Neuronal stem cell (in vitro differentiated cells): ENCODE results near the gene CRYBA2.

ENCODE experiments used
- DNase-seq: peaks from one replicate; pipeline ENCODE4 v3.0.0-alpha.2; 2013; ENCODE audit warnings: low spot score
- H2AFZ ChIP-seq: one replicate; pipeline ENCODE4 v1.6.1; 2013; ENCODE audit warnings: mild to moderate bottlenecking, low read length, inconsistent platforms
- H2AK5ac ChIP-seq: 2 replicates; pipeline ENCODE4 v1.6.1; 2013; ENCODE audit warnings: low read depth, mild to moderate bottlenecking, inconsistent platforms, low read length, moderate library complexity, mixed read lengths
- H2BK120ac ChIP-seq: 2 replicates; pipeline ENCODE4 v1.6.1; 2013; ENCODE audit warnings: low read depth, mild to moderate bottlenecking, inconsistent platforms, low read length, moderate library complexity, mixed read lengths
- H2BK12ac ChIP-seq: one replicate; pipeline ENCODE4 v1.6.1; 2013; ENCODE audit warnings: low read length, inconsistent platforms
- H2BK15ac ChIP-seq: 2 replicates; pipeline ENCODE4 v1.6.1; 2013; ENCODE audit warnings: mild to moderate bottlenecking, low read length, inconsistent platforms, mixed read lengths
- H2BK5ac ChIP-seq: one replicate; pipeline ENCODE4 v1.6.1; 2013; ENCODE audit warnings: inconsistent platforms, mild to moderate bottlenecking, low read length, moderate library complexity
- H3K14ac ChIP-seq: one replicate; pipeline ENCODE4 v1.6.1; 2013; ENCODE audit warnings: low read length, inconsistent platforms
- H3K18ac ChIP-seq: 2 replicates; pipeline ENCODE4 v1.6.1; 2013; ENCODE audit warnings: low read length, inconsistent platforms
- H3K23ac ChIP-seq: 2 replicates; pipeline ENCODE4 v1.6.1; 2013; ENCODE audit warnings: low read depth, mild to moderate bottlenecking, mixed read lengths, low read length, inconsistent platforms; ENCODE audit not compliant: poor library complexity
- H3K27ac ChIP-seq: replicated peaks from 3 replicates; pipeline ENCODE4 v1.5.1; 2013; ENCODE audit warnings: low read length, inconsistent platforms
- H3K27me3 ChIP-seq, 3 experiments: 2 replicates each; pipeline ENCODE4 v1.6.1; 2013; ENCODE audit warnings: low read length in 3 of 3, mild to moderate bottlenecking in 2 of 3, inconsistent platforms in 1 of 3, low read depth in 1 of 3, mixed read lengths in 1 of 3, moderate library complexity in 1 of 3; ENCODE audit not compliant: control insufficient read depth in 3 of 3, insufficient read depth in 3 of 3
- H3K36me3 ChIP-seq, 2 donors: replicated peaks in 1 of 2; 2 replicates each; pipeline ENCODE4 v1.6.1; 2013; ENCODE audit warnings: low read length in 2 of 2; ENCODE audit not compliant: control insufficient read depth in 2 of 2, insufficient read depth in 2 of 2
- H3K4ac ChIP-seq: 2 replicates; pipeline ENCODE4 v1.6.1; 2013; ENCODE audit warnings: inconsistent platforms, mild to moderate bottlenecking, low read length, moderate library complexity
- H3K4me1 ChIP-seq, 2 donors: 1 replicate in 1 of 2; 2 replicates in 1 of 2; pipeline ENCODE4 v1.6.1; 2013; ENCODE audit warnings: low read length in 2 of 2, low read depth in 1 of 2; ENCODE audit not compliant: control insufficient read depth in 2 of 2, insufficient read depth in 1 of 2
- H3K4me2 ChIP-seq: one replicate; pipeline ENCODE4 v1.6.1; 2013; ENCODE audit warnings: mild to moderate bottlenecking, low read length, inconsistent platforms; ENCODE audit not compliant: insufficient read depth, poor library complexity, severe bottlenecking
- H3K4me3 ChIP-seq, 2 donors: 2 replicates each; pipeline ENCODE4 v1.5.1; 2013; ENCODE audit warnings: low read length in 2 of 2, mild to moderate bottlenecking in 2 of 2, inconsistent platforms in 1 of 2, moderate library complexity in 1 of 2
- H3K79me1 ChIP-seq: one replicate; pipeline ENCODE4 v1.6.1; 2013; ENCODE audit warnings: low read depth, mild to moderate bottlenecking, inconsistent platforms, low read length, moderate library complexity
- H3K9ac ChIP-seq: one replicate; pipeline ENCODE4 v1.6.1; 2013; ENCODE audit warnings: mild to moderate bottlenecking, low read depth, low read length, inconsistent platforms; ENCODE audit not compliant: poor library complexity
- H3K9me3 ChIP-seq, 2 donors: replicated peaks in 1 of 2; 2 replicates each; pipeline versions ENCODE3 to v1.6.1; 2013; ENCODE audit warnings: low read length in 2 of 2, mild to moderate bottlenecking in 2 of 2, inconsistent platforms in 1 of 2, low read depth in 1 of 2, mixed read lengths in 1 of 2, moderate library complexity in 1 of 2; ENCODE audit not compliant: control insufficient read depth in 2 of 2, insufficient read depth in 1 of 2
- H4K8ac ChIP-seq: one replicate; pipeline ENCODE4 v1.6.1; 2013; ENCODE audit warnings: low read depth, mild to moderate bottlenecking, inconsistent platforms, low read length, moderate library complexity
- H4K91ac ChIP-seq: one replicate; pipeline ENCODE4 v1.6.1; 2013; ENCODE audit warnings: low read length, low read depth, mild to moderate bottlenecking, inconsistent platforms; ENCODE audit not compliant: poor library complexity
- WGBS, 2 donors: extraction: QIAGEN DNeasy Blood & Tissue Kit; methylation state at CpG; one replicate each; pipeline ENCODE4 v1.1.7; 2013; ENCODE audit warnings: missing lambda C conversion rate in 2 of 2, mixed read lengths in 1 of 2; ENCODE audit not compliant: insufficient read length in 2 of 2, insufficient replicate concordance in 1 of 2; ENCODE audit errors: extremely low coverage in 2 of 2; 5-methylcytosine and 5-hydroxymethylcytosine counted together

Gene CRYBA2

DNA sequence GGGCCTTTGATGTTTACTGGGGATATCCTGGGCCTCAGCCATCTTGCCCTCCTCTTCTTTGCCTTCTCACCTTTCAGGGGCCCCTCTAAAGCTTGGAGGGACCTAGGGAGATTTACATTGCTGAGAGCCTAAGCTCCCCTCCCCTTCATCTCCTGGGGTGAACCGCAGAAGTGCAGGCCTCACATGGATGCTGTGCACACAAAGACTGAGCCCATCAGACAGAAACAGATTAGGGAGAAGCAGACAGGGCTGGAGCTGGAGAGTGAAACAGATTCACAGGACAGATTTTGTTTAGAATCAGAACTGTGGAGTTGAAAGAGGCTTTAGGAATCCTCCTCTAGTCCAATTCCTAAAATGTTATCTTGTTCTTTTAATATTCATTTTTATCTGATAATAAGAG is 37.2 kb downstream of the CRYBA2 start:
- Histone ChIP-seq H3K9ac (no peak overlapping the region), H3K9me3 (no peaks in the 10 kb centered on the region), H3K4me2 (no peak overlapping the region), H3K18ac (no peak overlapping the region), H3K4me3 (no peak overlapping the region), H3K27me3 (peaks cover 12 to 75% (median 47%) of the 10 kb centered on the region in 3 experiments), H2BK120ac (no peak overlapping the region), H3K36me3 (no peaks in the 10 kb centered on the region), H4K8ac (no peak overlapping the region), H2BK5ac (no peak overlapping the region), H4K91ac (no peak overlapping the region), H2AFZ (no peak overlapping the region), H3K27ac (no peak overlapping the region), H2BK12ac (no peak overlapping the region), H3K4ac (no peak overlapping the region), H2AK5ac (no peak overlapping the region), H3K23ac (no peak overlapping the region), H3K79me1 (no peaks in the 10 kb centered on the region), H2BK15ac (no peak overlapping the region), H3K14ac (no peak overlapping the region), H3K4me1 (peaks cover 2 to 7% of the 10 kb centered on the region in 2 donors)
- no peak for DNase-seq
- WGBS, 2 donors, result no CpG with 5 or more reads among the region's 1 CpG

DNA sequence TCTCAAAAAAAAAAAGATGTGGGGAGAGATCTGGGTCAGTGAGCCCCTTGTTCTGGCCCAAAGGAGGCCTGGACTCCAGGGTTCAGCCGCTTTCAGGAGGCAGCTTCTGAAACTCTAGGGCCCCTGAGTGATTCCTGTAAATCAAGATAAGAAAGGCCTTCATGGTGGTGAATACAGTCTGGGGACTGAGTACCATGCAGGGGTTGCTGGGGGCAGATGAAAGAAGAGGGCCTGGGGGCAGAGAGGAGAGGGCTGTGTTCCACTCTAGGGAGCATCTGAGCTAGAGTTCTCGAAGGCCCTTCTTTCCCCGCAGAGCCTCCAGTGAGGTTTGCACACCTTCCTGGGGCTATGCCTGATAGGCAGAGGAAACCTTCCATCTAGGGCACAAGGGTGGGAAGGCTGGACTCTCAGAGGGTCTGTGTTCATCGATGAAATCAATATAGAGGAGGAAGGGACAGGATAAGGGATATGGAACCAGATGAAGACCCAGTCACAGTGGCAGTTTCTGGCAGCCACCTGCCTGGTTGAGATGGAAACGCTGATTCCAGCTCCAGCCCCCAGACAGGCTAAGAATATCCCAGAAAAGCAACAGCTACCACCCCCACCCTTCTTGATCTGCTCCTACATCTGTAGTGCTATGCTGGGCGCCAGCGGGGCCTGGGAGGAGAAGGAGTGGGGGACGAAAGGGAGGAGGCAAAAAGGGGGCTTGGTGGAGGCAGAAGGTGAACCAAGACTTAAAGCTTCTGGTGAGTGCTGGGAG is 38.5 kb downstream of the CRYBA2 start:
- H2BK12ac ChIP-seq, result no peak overlapping the region
- no peak overlapping the region for H2AFZ ChIP-seq
- H4K8ac ChIP-seq, result no peak overlapping the region
- H3K23ac ChIP-seq, result no peak overlapping the region
- no peak overlapping the region for H3K4me3 ChIP-seq
- no peak overlapping the region for H3K27ac ChIP-seq
- H3K18ac ChIP-seq, result no peak overlapping the region
- no peak overlapping the region for H3K4ac ChIP-seq
- H3K4me2 ChIP-seq, result no peak overlapping the region
- H4K91ac ChIP-seq, result no peak overlapping the region
- H3K36me3 ChIP-seq, result no peaks in the 10 kb centered on the region
- H2BK5ac ChIP-seq, result no peak overlapping the region
- H3K9me3 ChIP-seq, result no peaks in the 10 kb centered on the region
- H2BK15ac ChIP-seq, result no peak overlapping the region
- H3K27me3 ChIP-seq, result peaks cover 0 to 66% (median 36%) of the 10 kb centered on the region in 3 experiments
- WGBS, 2 donors, result no CpG with 5 or more reads among the region's 8 CpGs
- no peak for DNase-seq
- no peaks in the 10 kb centered on the region for H3K79me1 ChIP-seq
- H3K14ac ChIP-seq, result no peak overlapping the region
- no peak overlapping the region for H2BK120ac ChIP-seq
- H3K4me1 ChIP-seq, result peaks cover 2 to 3% of the 10 kb centered on the region in 2 donors
- no peak overlapping the region for H3K9ac ChIP-seq
- no peak overlapping the region for H2AK5ac ChIP-seq

- peak overlapping the region; percentile 11 for H3K4me2 ChIP-seq
- no peak overlapping the region for H3K4me3 ChIP-seq
- H3K18ac ChIP-seq, result no peak overlapping the region
- H2BK5ac ChIP-seq, result no peak overlapping the region
- H2BK15ac ChIP-seq, result no peak overlapping the region
- H3K4ac ChIP-seq, result no peak overlapping the region
- no peaks in the 10 kb centered on the region for H3K4me1 ChIP-seq
- H2AFZ ChIP-seq, result no peak overlapping the region
- H3K27ac ChIP-seq, result no peak overlapping the region
- H2BK120ac ChIP-seq, result no peak overlapping the region
- no peak overlapping the region for H4K91ac ChIP-seq
- no peaks in the 10 kb centered on the region for H3K9me3 ChIP-seq
- H3K36me3 ChIP-seq, result no peaks in the 10 kb centered on the region
- DNase-seq, result no peak
- H3K9ac ChIP-seq, result peak overlapping the region; percentile 21
- WGBS, 2 donors, result no CpG with 5 or more reads among the region's 18 CpGs
- H3K23ac ChIP-seq, result no peak overlapping the region
- no peak overlapping the region for H2BK12ac ChIP-seq
- H3K14ac ChIP-seq, result peak overlapping the region; percentile 38
- H2AK5ac ChIP-seq, result no peak overlapping the region
- H3K27me3 ChIP-seq, result peaks cover 0 to 63% (median 26%) of the 10 kb centered on the region in 3 experiments
- no peak overlapping the region for H4K8ac ChIP-seq
- H3K79me1 ChIP-seq, result no peaks in the 10 kb centered on the region
Measured at GRCh38 chr2:218953366-218953954, 39.8 kb downstream of the CRYBA2 start.

GRCh38 chr2:218952160-218952559 is 41.1 kb downstream of the CRYBA2 start:
- no CpG with 5 or more reads among the region's 7 CpGs for WGBS, 2 donors
- no peak overlapping the region for H2BK120ac ChIP-seq
- H3K18ac ChIP-seq, result no peak overlapping the region
- H2BK12ac ChIP-seq, result no peak overlapping the region
- H2AFZ ChIP-seq, result no peak overlapping the region
- no peaks in the 10 kb centered on the region for H3K4me1 ChIP-seq
- H3K36me3 ChIP-seq, result no peaks in the 10 kb centered on the region
- no peaks in the 10 kb centered on the region for H3K79me1 ChIP-seq
- no peak overlapping the region for H3K4me3 ChIP-seq
- no peak overlapping the region for H3K4ac ChIP-seq
- H3K23ac ChIP-seq, result no peak overlapping the region
- no peak overlapping the region for H3K27ac ChIP-seq
- H3K9ac ChIP-seq, result no peak overlapping the region
- H3K4me2 ChIP-seq, result no peak overlapping the region
- no peak overlapping the region for H3K14ac ChIP-seq
- no peak overlapping the region for H2BK5ac ChIP-seq
- peaks cover 0 to 50% (median 13%) of the 10 kb centered on the region in 3 experiments for H3K27me3 ChIP-seq
- H2BK15ac ChIP-seq, result no peak overlapping the region
- no peak for DNase-seq
- H4K91ac ChIP-seq, result no peak overlapping the region
- no peak overlapping the region for H2AK5ac ChIP-seq
- no peaks in the 10 kb centered on the region for H3K9me3 ChIP-seq
- H4K8ac ChIP-seq, result no peak overlapping the region
